Fibroblast of lung (primary cell): ENCODE data around the gene PRDM16.

ENCODE experiments used
- CTCF ChIP-seq, 2 donors: IDR thresholded peaks in 1 of 2; conservative IDR thresholded peaks in 1 of 2; 1 replicate in 1 of 2; 2 replicates in 1 of 2; pipeline ENCODE4 v1.5.1; 2011 to 2012; ENCODE audit warnings: low read length in 2 of 2, control low read depth in 1 of 2, inconsistent platforms in 1 of 2, low read depth in 1 of 2, mild to moderate bottlenecking in 1 of 2
- EZH2 ChIP-seq: IDR thresholded peaks from 2 replicates; pipeline ENCODE4 v1.5.1; 2012; ENCODE audit warnings: low read length, control low read depth, mild to moderate bottlenecking; ENCODE audit errors: missing control alignments

DNA sequence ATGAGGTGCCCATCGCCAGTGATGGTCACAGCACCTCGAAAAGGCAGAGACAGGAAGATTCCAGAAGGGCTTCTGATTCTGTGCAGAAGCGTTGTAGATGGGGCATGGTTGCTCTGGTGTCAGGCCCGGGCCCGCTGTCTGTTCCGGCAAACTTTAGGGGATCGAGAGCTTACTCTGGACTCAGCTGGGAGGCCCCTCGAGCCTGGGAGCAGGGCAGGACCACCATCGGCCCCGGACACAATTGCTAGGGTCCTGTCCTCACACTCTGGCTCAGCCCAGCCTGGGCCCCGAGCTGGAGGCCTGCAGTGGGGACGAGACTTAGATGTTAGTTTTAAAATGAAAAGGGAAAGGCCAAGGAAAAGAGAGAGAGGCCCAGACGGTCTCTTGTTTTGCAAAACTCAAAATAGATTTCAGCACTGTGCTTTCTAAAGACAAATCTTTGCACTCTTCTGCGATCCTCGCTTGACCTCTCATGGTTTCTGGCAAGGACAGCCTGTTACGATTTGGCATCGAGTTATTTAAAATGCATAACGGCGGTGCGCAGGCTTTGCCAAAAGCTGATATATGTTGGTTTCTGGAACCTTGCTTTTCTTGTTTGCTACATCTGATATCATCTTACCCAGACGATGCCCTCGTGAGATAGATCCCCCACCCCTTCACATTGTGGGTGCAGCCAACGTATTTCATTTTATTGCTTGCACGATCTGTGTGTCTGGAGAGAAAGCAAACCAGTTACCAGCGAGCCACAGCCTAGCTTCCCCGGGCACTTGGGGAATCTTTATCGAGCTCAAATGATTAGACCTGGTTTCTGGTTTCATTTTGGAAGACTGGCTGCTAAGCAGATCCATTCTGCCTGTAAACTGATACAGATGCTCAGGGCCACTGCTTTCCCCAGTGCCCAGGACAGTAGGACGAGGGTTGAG is 58.0 kb downstream of the PRDM16 start:
- TF ChIP-seq CTCF (conservative IDR thresholded peaks at IDR 0.05 in 1 of 2, IDR thresholded peaks at IDR 0.05 in 1 of 2; ENCODE audit: low read depth in 1 of 2, low read length in 2 of 2): no peak
- TF ChIP-seq EZH2: no peak
